Gastroesophageal sphincter (tissue), 3 donors: ENCODE measurements around the gene CDH4.

Experiments
- CTCF ChIP-seq, 4 experiments: fragments of 200-600 bp in 2 of 4; fragments of 450-650 bp in 2 of 4; sonication (generic) in 1 of 4; IDR thresholded peaks; one replicate each; pipeline ENCODE4 v1.5.1; 2017 to 2019; ENCODE audit warnings: antibody characterized with exemption in 4 of 4, mild to moderate bottlenecking in 2 of 4, moderate library complexity in 2 of 4
- POLR2AphosphoS5 ChIP-seq: sonication (generic); formaldehyde crosslinking; IDR thresholded peaks from one replicate; pipeline ENCODE4 v1.6.1; 2017; ENCODE audit warnings: antibody characterized with exemption

- TF ChIP-seq CTCF (IDR thresholded peaks at IDR 0.05) = no peak
- no peak for TF ChIP-seq POLR2AphosphoS5
Measured at GRCh38 chr20:61621035-61621730, 369.1 kb downstream of the CDH4 start.
